AG08396 (cell line): ENCODE results near the gene TIGD3.

ENCODE experiments used
- DNase-seq: peaks from one replicate; pipeline ENCODE4 v3.0.0; 2012; ENCODE audit warnings: low spot score, mixed read lengths

Gene TIGD3

GRCh38 chr11:65370659-65371049 is 16.1 kb downstream of the TIGD3 start:
- no peak for DNase-seq

GRCh38 chr11:65373839-65374580 is 19.5 kb downstream of the TIGD3 start:
- DNase-seq = no peak

GRCh38 chr11:65375012-65375411 is 20.5 kb downstream of the TIGD3 start:
- DNase-seq = no peak

- no peak for DNase-seq
These were observed 21.7 kb downstream of the TIGD3 start for GRCh38 chr11:65376138-65376713.

- no peak for DNase-seq
These were observed 22.5 kb downstream of the TIGD3 start for GRCh38 chr11:65377036-65377435.

GRCh38 chr11:65377777-65378176 is 23.2 kb downstream of the TIGD3 start:
- DNase-seq = no peak

GRCh38 chr11:65378208-65378927 is 23.8 kb downstream of the TIGD3 start:
- DNase-seq = no peak

- no peak for DNase-seq
These were observed 24.5 kb downstream of the TIGD3 start for GRCh38 chr11:65378928-65379638.

GRCh38 chr11:65379698-65380459 is 25.3 kb downstream of the TIGD3 start:
- DNase-seq = no peak

GRCh38 chr11:65380460-65381119 is 26.0 kb downstream of the TIGD3 start:
- DNase-seq = no peak

- peak; percentile 47 for DNase-seq
These were observed 27.1 kb downstream of the TIGD3 start for GRCh38 chr11:65381716-65382032.

- peak; percentile 90 for DNase-seq
These were observed 27.7 kb downstream of the TIGD3 start, which contains the start of gene SLC25A45 for GRCh38 chr11:65382033-65382803. TSS of gene SLC25A45 (minus strand) at chr11:65382646. CDS start at chr11:65381951, 695 bp downstream.

GRCh38 chr11:65382804-65383368 is 28.3 kb downstream of the TIGD3 start:
- no peak for DNase-seq

GRCh38 chr11:65383778-65384177 is 29.2 kb downstream of the TIGD3 start:
- DNase-seq = no peak

- no peak for DNase-seq
These were observed 29.8 kb downstream of the TIGD3 start for GRCh38 chr11:65384301-65384889.

GRCh38 chr11:65386307-65387140 is 32.0 kb downstream of the TIGD3 start, which contains the start of gene FRMD8:
TSS of gene FRMD8 (plus strand) at chr11:65386637. CDS start at chr11:65387037, 400 bp downstream.
- peak; percentile 97 for DNase-seq

GRCh38 chr11:65388731-65389130 is 34.2 kb downstream of the TIGD3 start:
- no peak for DNase-seq

- no peak for DNase-seq
These were observed 34.9 kb downstream of the TIGD3 start for GRCh38 chr11:65389294-65389980.
